ENCODE measurements around the gene CAMTA1.

Gene CAMTA1

GRCh38 chr1:7098641-7099040 is 313.4 kb downstream of the CAMTA1 start:
- DNase-seq (ENCODE audit: low spot score) = no peak
- TF ChIP-seq CTCF (IDR thresholded peaks at IDR 0.05; ENCODE audit: borderline replicate concordance, control extremely low read depth, extremely low read depth, insufficient read depth, missing control alignments) = no peak
- in situ Hi-C loops (cut with MboI; ENCODE audit: low sequenced_read_pairs, unreplicated experiment) = no loop called here

- in situ Hi-C loops (cut with MboI; ENCODE audit: low sequenced_read_pairs, unreplicated experiment) = no loop called here
- no peak for TF ChIP-seq CTCF (IDR thresholded peaks at IDR 0.05; ENCODE audit: borderline replicate concordance, control extremely low read depth, extremely low read depth, insufficient read depth, missing control alignments)
- DNase-seq (ENCODE audit: low spot score) = no peak
These were observed 315.2 kb downstream of the CAMTA1 start for GRCh38 chr1:7100479-7100878.

GRCh38 chr1:7101187-7101586 is 315.9 kb downstream of the CAMTA1 start:
- no peak for DNase-seq (ENCODE audit: low spot score)
- no peak for TF ChIP-seq CTCF (IDR thresholded peaks at IDR 0.05; ENCODE audit: borderline replicate concordance, control extremely low read depth, extremely low read depth, insufficient read depth, missing control alignments)
- in situ Hi-C loops (cut with MboI; ENCODE audit: low sequenced_read_pairs, unreplicated experiment) = no loop called here

GRCh38 chr1:7103361-7103782 is 318.1 kb downstream of the CAMTA1 start:
- TF ChIP-seq CTCF (IDR thresholded peaks at IDR 0.05; ENCODE audit: borderline replicate concordance, control extremely low read depth, extremely low read depth, insufficient read depth, missing control alignments) = no peak
- no peak for DNase-seq (ENCODE audit: low spot score)
- in situ Hi-C loops (cut with MboI; ENCODE audit: low sequenced_read_pairs, unreplicated experiment) = no loop called here

- DNase-seq (ENCODE audit: low spot score) = no peak
- in situ Hi-C loops (cut with MboI; ENCODE audit: low sequenced_read_pairs, unreplicated experiment) = no loop called here
- TF ChIP-seq CTCF (IDR thresholded peaks at IDR 0.05; ENCODE audit: borderline replicate concordance, control extremely low read depth, extremely low read depth, insufficient read depth, missing control alignments) = no peak
These were observed 318.6 kb downstream of the CAMTA1 start for GRCh38 chr1:7103874-7104273.

DNA sequence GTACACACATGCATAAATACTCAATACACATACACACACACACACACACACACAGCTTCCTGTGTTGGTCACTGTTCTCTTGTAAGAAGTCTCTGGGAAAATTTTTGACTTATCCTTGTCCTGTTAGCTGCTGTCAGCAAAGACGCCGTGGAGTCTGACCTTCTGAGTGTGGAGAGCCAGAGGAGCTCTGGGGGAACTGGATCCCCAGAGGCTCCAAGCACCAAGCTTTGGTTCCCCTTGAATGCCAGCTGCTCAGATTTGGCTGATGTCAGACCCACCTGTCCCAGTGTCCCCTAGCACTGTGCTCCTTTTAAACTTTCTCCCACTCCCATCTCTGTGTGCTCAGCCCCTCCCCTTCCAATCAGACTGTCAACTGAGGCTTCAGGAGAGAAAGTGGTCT is 319.1 kb downstream of the CAMTA1 start:
- in situ Hi-C loops (cut with MboI; ENCODE audit: low sequenced_read_pairs, unreplicated experiment) = no loop called here
- no peak for DNase-seq (ENCODE audit: low spot score)
- TF ChIP-seq CTCF (IDR thresholded peaks at IDR 0.05; ENCODE audit: borderline replicate concordance, control extremely low read depth, extremely low read depth, insufficient read depth, missing control alignments) = no peak

- in situ Hi-C loops (cut with MboI; ENCODE audit: low sequenced_read_pairs, unreplicated experiment) = no loop called here
- no peak for TF ChIP-seq CTCF (IDR thresholded peaks at IDR 0.05; ENCODE audit: borderline replicate concordance, control extremely low read depth, extremely low read depth, insufficient read depth, missing control alignments)
- no peak for DNase-seq (ENCODE audit: low spot score)
These were observed 320.0 kb downstream of the CAMTA1 start for GRCh38 chr1:7105269-7105668.
